Glutamatergic neuron (in vitro differentiated cells): ENCODE data around the gene CBX5. TPM values are rescaled to one million over a fixed set of nuclear protein-coding genes. Genes with fewer than 3 reads are reported as not detected.

Experiments
- DNase-seq: peaks from one replicate; pipeline ENCODE4 v3.0.0; 2022
- H3K27ac Mint-ChIP-seq: one replicate; pipeline ENCODE4 v1.8.0; 2020; ENCODE audit warnings: mild to moderate bottlenecking, mixed read lengths, inconsistent platforms; ENCODE audit not compliant: unreplicated experiment
- H3K27me3 Mint-ChIP-seq: one replicate; pipeline ENCODE4 v1.8.0; 2020; ENCODE audit warnings: mild to moderate bottlenecking, moderate library complexity, mixed read lengths, inconsistent platforms; ENCODE audit not compliant: unreplicated experiment
- H3K36me3 Mint-ChIP-seq: one replicate; pipeline ENCODE4 v1.8.0; 2020; ENCODE audit warnings: mild to moderate bottlenecking, mixed read lengths, inconsistent platforms; ENCODE audit not compliant: unreplicated experiment
- H3K4me1 Mint-ChIP-seq: one replicate; pipeline ENCODE4 v1.8.0; 2020; ENCODE audit warnings: mild to moderate bottlenecking, low read depth, mixed read lengths, inconsistent platforms; ENCODE audit not compliant: unreplicated experiment
- H3K4me3 Mint-ChIP-seq: one replicate; pipeline ENCODE4 v1.8.0; 2020; ENCODE audit warnings: mild to moderate bottlenecking, mixed read lengths, inconsistent platforms; ENCODE audit not compliant: unreplicated experiment
- H3K9me3 Mint-ChIP-seq: one replicate; pipeline ENCODE4 v1.8.0; 2020; ENCODE audit warnings: mild to moderate bottlenecking, moderate library complexity, mixed read lengths, inconsistent platforms; ENCODE audit not compliant: unreplicated experiment
- CTCF ChIP-seq: fragments of 200-600 bp; sonication (generic); IDR thresholded peaks from one replicate; pipeline ENCODE4 v1.5.0; 2021; ENCODE audit not compliant: partially characterized antibody, unreplicated experiment
- total RNA-seq: library from RNA; stranded (reverse); fragmentation: NEBNext Ultra II Directional; extraction: Animal tissue kit (Norgen Biotek cat#: 25700); gene quantifications from one replicate; pipeline ENCODE4 v1.2.1, GENCODE V29; 2021; ENCODE audit not compliant: unreplicated experiment

CBX5 gene
- total RNA-seq, 1 donor from 2014 or later, result 225 TPM

GRCh38 chr12:54261815-54262402 is 18.0 kb downstream of the CBX5 start:
- TF ChIP-seq CTCF, result no peak
- Mint-ChIP-seq H3K27ac (peak overlapping the region; percentile 86), H3K4me1 (peaks cover 44% of the 10 kb centered on the region), H3K36me3 (no peaks in the 10 kb centered on the region), H3K4me3 (peak overlapping the region; percentile 52), H3K27me3 (peaks cover 5% of the 10 kb centered on the region), H3K9me3 (peaks cover 4% of the 10 kb centered on the region)
- DNase-seq, result no peak

- DNase-seq, result peak; percentile 88
- Mint-ChIP-seq H3K27me3 (peaks cover 9% of the 10 kb centered on the region), H3K36me3 (no peaks in the 10 kb centered on the region), H3K27ac (peak overlapping the region; percentile 98), H3K4me1 (peaks cover 41% of the 10 kb centered on the region), H3K9me3 (peaks cover 4% of the 10 kb centered on the region), H3K4me3 (peak overlapping the region; percentile 89)
- no peak for TF ChIP-seq CTCF
These were observed 20.5 kb downstream of the CBX5 start for GRCh38 chr12:54259194-54260011.

GRCh38 chr12:54258201-54258681 is 21.7 kb downstream of the CBX5 start:
- no peak for TF ChIP-seq CTCF
- peaks cover 41% of the 10 kb centered on the region for H3K4me1 Mint-ChIP-seq
- peaks cover 4% of the 10 kb centered on the region for H3K9me3 Mint-ChIP-seq
- peak overlapping the region; percentile 98 for H3K27ac Mint-ChIP-seq
- DNase-seq, result no peak
- H3K27me3 Mint-ChIP-seq, result peaks cover 9% of the 10 kb centered on the region
- no peaks in the 10 kb centered on the region for H3K36me3 Mint-ChIP-seq
- peak overlapping the region; percentile 89 for H3K4me3 Mint-ChIP-seq

- peaks cover 9% of the 10 kb centered on the region for H3K27me3 Mint-ChIP-seq
- H3K9me3 Mint-ChIP-seq, result peaks cover 4% of the 10 kb centered on the region
- H3K36me3 Mint-ChIP-seq, result no peaks in the 10 kb centered on the region
- no peak for DNase-seq
- TF ChIP-seq CTCF, result no peak
- peak overlapping the region; percentile 98 for H3K27ac Mint-ChIP-seq
- H3K4me3 Mint-ChIP-seq, result peak overlapping the region; percentile 89
- peaks cover 36% of the 10 kb centered on the region for H3K4me1 Mint-ChIP-seq
These were observed 22.6 kb downstream of the CBX5 start for GRCh38 chr12:54257332-54257731.

- Mint-ChIP-seq H3K9me3 (no peaks in the 10 kb centered on the region), H3K27me3 (peaks cover 8% of the 10 kb centered on the region), H3K36me3 (no peaks in the 10 kb centered on the region), H3K27ac (no peak overlapping the region), H3K4me1 (peaks cover 16% of the 10 kb centered on the region), H3K4me3 (no peak overlapping the region)
- DNase-seq, result no peak
- no peak for TF ChIP-seq CTCF
These were observed 26.7 kb downstream of the CBX5 start for GRCh38 chr12:54253240-54253639.
